Left lung (tissue), 10 donors: ENCODE data around the gene ZNF256. TPM values are rescaled to one million over a fixed set of nuclear protein-coding genes. Genes with fewer than 3 reads are reported as not detected.
"Not testable (repeated sequence)": the region's sequence is repeated elsewhere in the genome, so short reads cannot be mapped to it uniquely, and the experiment has no call there.

ENCODE experiments used
- ATAC-seq: fragments of 200-7000 bp; cut with Tn5 transposase; one replicate; pipeline ENCODE4 v1.9.1; 2020; ENCODE audit warnings: moderate library complexity
- DNase-seq, 4 donors: peaks; one replicate each; pipeline ENCODE4 v3.0.0-alpha.2; 2013 to 2020
- H3K27ac ChIP-seq, 2 donors: fragments of 200-600 bp; sonication (generic) in 1 of 2; one replicate each; pipeline versions ENCODE4 v1.5.0 to v1.8.0; 2020 to 2021
- H3K27me3 ChIP-seq, 2 donors: fragments of 200-600 bp; sonication (generic) in 1 of 2; one replicate each; pipeline versions ENCODE4 v1.5.0 to v1.8.0; 2020 to 2021
- H3K36me3 ChIP-seq, 2 donors: fragments of 200-600 bp; sonication (generic) in 1 of 2; one replicate each; pipeline versions ENCODE4 v1.5.0 to v1.8.0; 2020 to 2021
- H3K4me1 ChIP-seq, 2 donors: fragments of 200-600 bp; one replicate each; pipeline ENCODE4 v1.8.0; 2021
- H3K4me3 ChIP-seq, 2 donors: fragments of 200-600 bp; sonication (generic) in 1 of 2; one replicate each; pipeline versions ENCODE4 v1.5.0 to v1.8.0; 2020 to 2021; ENCODE audit warnings: mild to moderate bottlenecking in 1 of 2
- H3K9me3 ChIP-seq, 2 donors: fragments of 200-600 bp; sonication (generic) in 1 of 2; one replicate each; pipeline versions ENCODE4 v1.5.0 to v1.8.0; 2020 to 2021
- intact Hi-C, 2 donors: fragments of 100-400 bp; cut with DNase I; formaldehyde crosslinking; loops; one replicate each; pipeline versions ENCODE4 v1.11.2 to v1.14.2; 2022
- polyA plus RNA-seq, 6 donors: library from polyadenylated mRNA; unstranded; fragments of 120-200 nt; gene quantifications; one replicate each; pipeline ENCODE4 v1.2.1, GENCODE V29; 2013; ENCODE audit not compliant: insufficient read length in 6 of 6
- total RNA-seq, 2 donors: library from RNA; stranded (reverse); fragmentation: NEBNext Ultra II Directional; extraction: Animal tissue kit (Norgen Biotek cat#: 25700); gene quantifications; one replicate each; pipeline ENCODE4 v1.2.1, GENCODE V29; 2021
- TF ChIP-seq, protein P1 (sequence below), 2 donors: fragments of 200-600 bp; sonication (generic) in 1 of 2; IDR thresholded peaks; one replicate each; pipeline versions ENCODE4 v1.5.0 to v1.8.0; 2021; ENCODE audit warnings: antibody characterized with exemption in 2 of 2
- donor health status: DM: no; HTN: yes; CAD: no.
- donor health status: DM: no; HTN: no; CAD: no.

The ZNF256 gene
- total and polyA plus RNA-seq, 8 donors = 3.9 to 12.1 (median 10.5) TPM

DNA sequence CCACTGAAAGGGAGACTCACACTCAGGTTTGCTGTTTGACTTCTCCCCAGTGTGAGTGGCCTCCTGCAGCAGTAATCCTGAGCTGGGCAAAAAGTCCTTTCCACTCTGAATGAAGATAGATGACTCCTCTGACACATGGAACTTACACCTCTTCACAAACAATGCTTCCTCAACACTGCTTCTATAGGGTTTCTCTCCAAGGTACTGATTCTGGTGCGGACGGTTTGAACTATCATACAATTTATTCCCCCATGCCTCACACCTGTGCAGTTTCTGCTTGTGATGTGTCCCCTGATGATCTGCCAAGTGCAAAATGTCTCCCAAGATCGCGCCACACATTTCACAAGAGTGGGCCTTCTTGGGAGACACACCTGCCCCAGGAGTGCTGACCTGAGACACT lies 19.9 kb downstream of the ZNF256 start:
- H3K27me3 ChIP-seq = no peaks in the 10 kb centered on the region
- DNase-seq (no peak), ATAC-seq (no peak)
- no peaks in the 10 kb centered on the region for H3K4me1 ChIP-seq
- intact Hi-C loops = no loop called here
- TF ChIP-seq, protein P1, sequence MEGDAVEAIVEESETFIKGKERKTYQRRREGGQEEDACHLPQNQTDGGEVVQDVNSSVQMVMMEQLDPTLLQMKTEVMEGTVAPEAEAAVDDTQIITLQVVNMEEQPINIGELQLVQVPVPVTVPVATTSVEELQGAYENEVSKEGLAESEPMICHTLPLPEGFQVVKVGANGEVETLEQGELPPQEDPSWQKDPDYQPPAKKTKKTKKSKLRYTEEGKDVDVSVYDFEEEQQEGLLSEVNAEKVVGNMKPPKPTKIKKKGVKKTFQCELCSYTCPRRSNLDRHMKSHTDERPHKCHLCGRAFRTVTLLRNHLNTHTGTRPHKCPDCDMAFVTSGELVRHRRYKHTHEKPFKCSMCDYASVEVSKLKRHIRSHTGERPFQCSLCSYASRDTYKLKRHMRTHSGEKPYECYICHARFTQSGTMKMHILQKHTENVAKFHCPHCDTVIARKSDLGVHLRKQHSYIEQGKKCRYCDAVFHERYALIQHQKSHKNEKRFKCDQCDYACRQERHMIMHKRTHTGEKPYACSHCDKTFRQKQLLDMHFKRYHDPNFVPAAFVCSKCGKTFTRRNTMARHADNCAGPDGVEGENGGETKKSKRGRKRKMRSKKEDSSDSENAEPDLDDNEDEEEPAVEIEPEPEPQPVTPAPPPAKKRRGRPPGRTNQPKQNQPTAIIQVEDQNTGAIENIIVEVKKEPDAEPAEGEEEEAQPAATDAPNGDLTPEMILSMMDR (IDR thresholded peaks at IDR 0.05) = no peak
- peaks cover 0 to 75% of the 10 kb centered on the region in 2 donors for H3K36me3 ChIP-seq
- no peak overlapping the region for H3K27ac ChIP-seq
- peaks cover 0 to 95% of the 10 kb centered on the region in 2 donors for H3K9me3 ChIP-seq
- no peak overlapping the region for H3K4me3 ChIP-seq

DNA sequence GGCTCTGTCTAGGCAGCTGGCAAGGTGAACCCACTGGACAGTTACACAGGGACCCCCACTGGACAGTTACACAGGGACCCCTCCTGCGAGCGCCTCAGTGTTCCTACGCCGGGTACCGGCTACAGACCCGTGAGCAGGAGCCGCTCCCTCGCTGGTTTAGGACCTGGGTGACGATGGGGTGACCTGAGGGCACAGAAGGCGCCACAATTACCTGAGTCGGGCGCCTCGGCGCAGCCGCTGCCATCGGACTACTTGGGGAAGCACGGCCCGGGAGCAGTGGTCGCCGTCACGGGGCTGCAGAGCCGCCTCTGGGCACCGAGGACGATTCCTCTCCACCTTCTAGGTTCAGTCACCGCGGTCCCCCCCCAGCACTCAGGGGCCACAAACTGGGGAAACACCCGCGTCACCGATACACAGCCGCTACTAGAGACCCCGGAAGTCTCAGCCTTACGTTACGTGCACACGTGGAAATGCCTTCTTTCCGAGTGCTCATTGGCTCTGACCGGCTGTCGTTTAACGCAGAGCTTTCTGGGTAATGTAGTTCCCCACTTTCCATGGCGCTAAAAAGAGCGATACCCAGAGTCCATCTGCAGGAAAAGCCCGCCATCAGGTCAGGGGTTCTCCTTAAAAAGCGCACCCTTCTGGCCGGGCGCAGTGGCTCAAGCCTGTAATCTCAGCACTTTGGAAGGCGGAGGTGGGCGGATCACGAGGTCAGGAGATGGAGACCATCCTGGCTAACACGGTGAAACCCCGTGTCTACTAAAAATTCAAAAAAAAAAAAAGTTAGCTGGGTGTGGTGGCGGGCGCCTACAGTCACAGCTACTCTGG lies 31.1 kb downstream of the ZNF256 start, which contains the start of gene ZNF417:
ZNF417 (minus strand) TSS at position 425 of the 828 bp plus-strand sequence; CDS start at position 244, 181 bp downstream.
- peak within 1 kb of the TSS; percentile 71 to 80 for H3K4me3 ChIP-seq
- intact Hi-C loops, H3K27me3 ChIP-seq, H3K9me3 ChIP-seq: not testable (repeated sequence)
- H3K36me3 ChIP-seq = peaks cover 0 to 35% of the 10 kb centered on the region in 2 donors
- peak; percentile 85 to 94 (median 88) for DNase-seq
- peak; percentile 99 for ATAC-seq
- peaks cover 7 to 17% of the 10 kb centered on the region in 2 donors for H3K4me1 ChIP-seq
- peak within 1 kb of the TSS; percentile 19 to 78 for H3K27ac ChIP-seq

DNA sequence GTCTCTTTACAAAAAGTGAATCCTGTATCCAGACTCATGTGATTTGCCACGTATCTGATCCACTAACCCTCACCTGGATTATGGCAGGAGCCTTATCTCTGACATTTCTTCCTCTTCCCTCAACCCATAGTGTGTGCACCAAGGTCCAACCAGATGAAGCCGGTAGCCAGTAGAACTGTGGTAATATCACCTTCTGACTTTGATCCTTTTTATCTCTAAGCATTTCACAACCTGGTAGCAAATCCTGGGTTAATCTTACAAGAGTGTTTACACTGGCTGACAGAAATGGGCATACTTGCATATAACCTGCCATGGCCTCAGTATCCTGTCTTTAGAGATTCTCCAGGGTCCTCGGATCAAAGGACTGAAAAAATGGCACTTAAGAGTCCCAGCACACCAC lies 33.0 kb downstream of the ZNF256 start:
- ATAC-seq = no peak
- intact Hi-C loops = no loop called here
- DNase-seq = no peak

DNA sequence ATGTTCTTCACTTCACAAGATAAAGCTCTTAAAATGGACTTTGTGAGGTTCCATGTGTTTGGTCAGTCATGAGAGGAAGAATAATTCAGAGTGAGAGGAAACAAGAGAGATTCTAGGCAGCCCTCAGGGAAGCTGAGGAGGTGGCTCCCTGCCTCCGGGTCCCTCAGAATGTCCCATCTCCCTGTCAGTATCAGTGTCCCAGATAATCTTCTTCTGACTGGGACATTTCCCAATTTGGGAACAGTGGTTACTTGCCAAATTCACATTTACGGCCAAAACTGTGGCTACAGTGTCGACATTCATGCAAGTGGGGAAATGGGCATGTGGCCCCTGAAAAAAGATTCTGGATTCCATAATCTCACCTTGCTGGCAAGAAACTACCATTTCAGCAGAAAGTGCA lies 40.1 kb downstream of the ZNF256 start:
- intact Hi-C loops = no loop called here
- TF ChIP-seq, protein P1 (IDR thresholded peaks at IDR 0.05) = no peak
- peaks cover 0 to 7% of the 10 kb centered on the region in 2 donors for H3K9me3 ChIP-seq
- no peak overlapping the region for H3K27ac ChIP-seq
- no peak overlapping the region for H3K4me3 ChIP-seq
- no peak for DNase-seq
- no peak for ATAC-seq
- peaks cover 0 to 60% of the 10 kb centered on the region in 2 donors for H3K36me3 ChIP-seq
- peaks cover 0 to 5% of the 10 kb centered on the region in 2 donors for H3K4me1 ChIP-seq
- no peaks in the 10 kb centered on the region for H3K27me3 ChIP-seq

More for the DNA sequence above, 33.0 kb downstream of the ZNF256 start:
- no peak overlapping the region for H3K4me3 ChIP-seq
- H3K27me3 ChIP-seq = no peaks in the 10 kb centered on the region
- H3K9me3 ChIP-seq = peaks cover 0 to 9% of the 10 kb centered on the region in 2 donors
- peaks cover 0 to 34% of the 10 kb centered on the region in 2 donors for H3K36me3 ChIP-seq
- TF ChIP-seq, protein P1 (IDR thresholded peaks at IDR 0.05) = no peak
- H3K27ac ChIP-seq = no peak overlapping the region
- peaks cover 7 to 17% of the 10 kb centered on the region in 2 donors for H3K4me1 ChIP-seq

DNA sequence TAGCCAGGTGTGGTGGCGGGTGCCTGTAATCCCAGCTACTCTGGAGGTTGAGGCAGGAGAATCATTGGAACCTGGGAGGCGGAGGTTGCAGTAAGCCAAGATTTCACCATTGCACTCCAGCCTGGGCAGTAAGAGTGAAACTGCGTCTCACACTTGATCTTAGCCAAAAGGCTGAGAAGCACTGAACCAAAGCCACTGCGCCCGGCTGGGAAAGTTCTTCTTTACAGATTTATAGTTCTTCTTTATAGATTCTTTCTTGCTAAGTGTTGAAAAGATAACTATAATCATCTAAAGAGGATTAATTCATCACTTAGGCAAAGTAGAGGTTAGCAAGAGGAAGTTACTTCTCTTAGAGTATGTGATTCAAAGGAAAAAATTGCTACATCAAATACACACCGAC lies 42.2 kb downstream of the ZNF256 start:
- ATAC-seq (no peak), DNase-seq (no peak)
- no peaks in the 10 kb centered on the region for H3K27me3 ChIP-seq
- TF ChIP-seq, protein P1 (IDR thresholded peaks at IDR 0.05) = no peak
- no peak overlapping the region for H3K4me3 ChIP-seq
- peaks cover 0 to 5% of the 10 kb centered on the region in 2 donors for H3K4me1 ChIP-seq
- no peaks in the 10 kb centered on the region for H3K9me3 ChIP-seq
- H3K36me3 ChIP-seq = peaks cover 0 to 39% of the 10 kb centered on the region in 2 donors
- intact Hi-C loops = no loop called here
- H3K27ac ChIP-seq = no peak overlapping the region
